Mesendoderm (in vitro differentiated cells): Measurements from ENCODE around the gene GREM2.

ENCODE experiments used
- DNase-seq: peaks from one replicate; pipeline ENCODE4 v3.0.0; 2013
- H2AK5ac ChIP-seq: 2 replicates; pipeline ENCODE4 v1.6.1; 2013; ENCODE audit warnings: low read length, inconsistent platforms
- H2BK120ac ChIP-seq: 2 replicates; pipeline ENCODE4 v1.6.1; 2013; ENCODE audit warnings: low read depth, mild to moderate bottlenecking, low read length, moderate library complexity, mixed read lengths
- H2BK15ac ChIP-seq: replicated peaks from 2 replicates; pipeline ENCODE4 v1.6.1; 2013; ENCODE audit warnings: low read depth, mild to moderate bottlenecking, moderate library complexity
- H2BK5ac ChIP-seq: 2 replicates; pipeline ENCODE4 v1.6.1; 2013; ENCODE audit warnings: low read length, inconsistent platforms
- H3K18ac ChIP-seq: 2 replicates; pipeline ENCODE4 v1.6.1; 2013; ENCODE audit warnings: mild to moderate bottlenecking, low read length, mixed read lengths
- H3K23ac ChIP-seq: one replicate; pipeline ENCODE4 v1.6.1; 2013; ENCODE audit warnings: low read length
- H3K27ac ChIP-seq: 2 replicates; pipeline ENCODE4 v1.5.1; 2013; ENCODE audit warnings: low read depth, mild to moderate bottlenecking, inconsistent platforms, low read length, moderate library complexity
- H3K27me3 ChIP-seq: 2 replicates; pipeline ENCODE4 v1.6.1; 2013; ENCODE audit warnings: low read length, control low read depth, mild to moderate bottlenecking, inconsistent platforms; ENCODE audit not compliant: insufficient read depth, poor library complexity
- H3K36me3 ChIP-seq: 2 replicates; pipeline ENCODE4 v1.6.1; 2013; ENCODE audit warnings: low read length, inconsistent platforms; ENCODE audit not compliant: control insufficient read depth, insufficient read depth
- H3K4ac ChIP-seq: one replicate; pipeline ENCODE4 v1.6.1; 2013; ENCODE audit warnings: low read depth, mild to moderate bottlenecking, low read length, moderate library complexity
- H3K4me1 ChIP-seq: 2 replicates; pipeline ENCODE4 v1.6.1; 2013; ENCODE audit warnings: low read depth, low read length, inconsistent platforms; ENCODE audit not compliant: control insufficient read depth
- H3K4me2 ChIP-seq: 2 replicates; pipeline ENCODE4 v1.6.1; 2013; ENCODE audit warnings: low read length
- H3K4me3 ChIP-seq: 2 replicates; pipeline ENCODE4 v1.5.1; 2013; ENCODE audit warnings: mild to moderate bottlenecking, low read length
- H3K56ac ChIP-seq: one replicate; pipeline ENCODE4 v1.6.1; 2013; ENCODE audit warnings: low read length
- H3K79me1 ChIP-seq: 2 replicates; pipeline ENCODE4 v1.6.1; 2013; ENCODE audit warnings: low read length, inconsistent platforms
- H3K79me2 ChIP-seq: 2 replicates; pipeline ENCODE4 v1.6.1; 2013; ENCODE audit warnings: mild to moderate bottlenecking, low read length; ENCODE audit not compliant: control insufficient read depth, insufficient read depth
- H3K9ac ChIP-seq: 2 replicates; pipeline ENCODE4 v1.6.1; 2013; ENCODE audit warnings: low read length, inconsistent platforms
- H4K5ac ChIP-seq: one replicate; pipeline ENCODE4 v1.6.1; 2013; ENCODE audit warnings: low read length
- H4K8ac ChIP-seq: one replicate; pipeline ENCODE4 v1.6.1; 2013; ENCODE audit warnings: low read depth, mild to moderate bottlenecking, control low read depth, low read length, moderate library complexity
- whole genome bisulfite sequencing: extraction: QIAGEN DNeasy Blood & Tissue Kit; methylation state at CpG from one replicate; pipeline ENCODE4 v1.1.7; 2013; ENCODE audit warnings: low lambda C conversion rate, missing lambda C conversion rate; ENCODE audit not compliant: insufficient coverage; ENCODE audit errors: extremely low coverage; 5-methylcytosine and 5-hydroxymethylcytosine counted together

Gene GREM2

GRCh38 chr1:240582953-240583352 lies 29.0 kb downstream of the GREM2 start:
- H3K56ac ChIP-seq: no peak overlapping the region
- no peaks in the 10 kb centered on the region for H3K36me3 ChIP-seq
- no peak overlapping the region for H4K8ac ChIP-seq
- H2AK5ac ChIP-seq: no peak overlapping the region
- no peak overlapping the region for H3K4me2 ChIP-seq
- no peak overlapping the region for H3K9ac ChIP-seq
- no peak overlapping the region for H2BK5ac ChIP-seq
- H3K27ac ChIP-seq: no peak overlapping the region
- no peak for DNase-seq
- no CpG with 5 or more reads among the region's 4 CpGs for WGBS
- H3K4me3 ChIP-seq: no peak overlapping the region
- H4K5ac ChIP-seq: no peak overlapping the region
- no peak overlapping the region for H2BK15ac ChIP-seq
- no peaks in the 10 kb centered on the region for H3K27me3 ChIP-seq
- H3K79me2 ChIP-seq: no peaks in the 10 kb centered on the region
- no peak overlapping the region for H3K18ac ChIP-seq
- H3K4ac ChIP-seq: no peak overlapping the region
- no peaks in the 10 kb centered on the region for H3K79me1 ChIP-seq
- H2BK120ac ChIP-seq: no peak overlapping the region
- no peaks in the 10 kb centered on the region for H3K4me1 ChIP-seq
- no peak overlapping the region for H3K23ac ChIP-seq

- Histone ChIP-seq H3K18ac (no peak overlapping the region), H3K27me3 (no peaks in the 10 kb centered on the region), H2BK15ac (no peak overlapping the region), H3K27ac (no peak overlapping the region), H3K23ac (no peak overlapping the region), H3K4me1 (peaks cover 4% of the 10 kb centered on the region), H2AK5ac (no peak overlapping the region), H2BK120ac (no peak overlapping the region), H3K4me3 (no peak overlapping the region), H3K4ac (no peak overlapping the region), H3K9ac (no peak overlapping the region), H4K5ac (no peak overlapping the region), H3K4me2 (no peak overlapping the region), H3K79me1 (no peaks in the 10 kb centered on the region), H3K79me2 (no peaks in the 10 kb centered on the region), H2BK5ac (no peak overlapping the region), H3K56ac (no peak overlapping the region), H3K36me3 (no peaks in the 10 kb centered on the region), H4K8ac (no peak overlapping the region)
- DNase-seq: no peak
- WGBS: no CpG with 5 or more reads among the region's 4 CpGs
These were observed 32.4 kb downstream of the GREM2 start for GRCh38 chr1:240579511-240579910.

GRCh38 chr1:240577095-240577494 lies 34.9 kb downstream of the GREM2 start:
- Histone ChIP-seq H2BK5ac (no peak overlapping the region), H3K4ac (no peak overlapping the region), H2BK120ac (no peak overlapping the region), H3K4me2 (no peak overlapping the region), H3K56ac (no peak overlapping the region), H3K27me3 (no peaks in the 10 kb centered on the region), H3K18ac (no peak overlapping the region), H3K4me3 (no peak overlapping the region), H3K36me3 (no peaks in the 10 kb centered on the region), H3K79me2 (no peaks in the 10 kb centered on the region), H4K5ac (no peak overlapping the region), H3K27ac (no peak overlapping the region), H3K23ac (no peak overlapping the region), H2AK5ac (no peak overlapping the region), H3K4me1 (peaks cover 4% of the 10 kb centered on the region), H4K8ac (no peak overlapping the region), H3K79me1 (no peaks in the 10 kb centered on the region), H3K9ac (no peak overlapping the region), H2BK15ac (no peak overlapping the region)
- DNase-seq: no peak
- WGBS: no CpG with 5 or more reads among the region's 5 CpGs

GRCh38 chr1:240575981-240576662 lies 35.8 kb downstream of the GREM2 start:
- H3K4me1 ChIP-seq: peaks cover 4% of the 10 kb centered on the region
- no peak overlapping the region for H4K8ac ChIP-seq
- DNase-seq: peak; percentile 51
- H3K4me3 ChIP-seq: no peak overlapping the region
- H3K18ac ChIP-seq: no peak overlapping the region
- no peak overlapping the region for H2BK15ac ChIP-seq
- no peaks in the 10 kb centered on the region for H3K79me2 ChIP-seq
- WGBS: no CpG with 5 or more reads among the region's 9 CpGs
- no peaks in the 10 kb centered on the region for H3K79me1 ChIP-seq
- peak overlapping the region; percentile 37 for H3K56ac ChIP-seq
- H3K4me2 ChIP-seq: no peak overlapping the region
- no peaks in the 10 kb centered on the region for H3K27me3 ChIP-seq
- H3K36me3 ChIP-seq: no peaks in the 10 kb centered on the region
- no peak overlapping the region for H2BK120ac ChIP-seq
- peak overlapping the region; percentile 17 for H2BK5ac ChIP-seq
- no peak overlapping the region for H3K23ac ChIP-seq
- H2AK5ac ChIP-seq: no peak overlapping the region
- no peak overlapping the region for H3K4ac ChIP-seq
- no peak overlapping the region for H4K5ac ChIP-seq
- H3K27ac ChIP-seq: no peak overlapping the region
- no peak overlapping the region for H3K9ac ChIP-seq

GRCh38 chr1:240572328-240572727 lies 39.6 kb downstream of the GREM2 start:
- Histone ChIP-seq H3K27ac (no peak overlapping the region), H2BK5ac (no peak overlapping the region), H3K4me3 (no peak overlapping the region), H3K18ac (no peak overlapping the region), H3K79me1 (no peaks in the 10 kb centered on the region), H2AK5ac (no peak overlapping the region), H4K5ac (no peak overlapping the region), H3K23ac (no peak overlapping the region), H3K36me3 (no peaks in the 10 kb centered on the region), H2BK120ac (no peak overlapping the region), H4K8ac (no peak overlapping the region), H2BK15ac (no peak overlapping the region), H3K4ac (no peak overlapping the region), H3K56ac (no peak overlapping the region), H3K4me1 (peaks cover 4% of the 10 kb centered on the region), H3K4me2 (no peak overlapping the region), H3K9ac (no peak overlapping the region), H3K79me2 (no peaks in the 10 kb centered on the region), H3K27me3 (no peaks in the 10 kb centered on the region)
- no CpG with 5 or more reads among the region's 1 CpG for WGBS
- no peak for DNase-seq

GRCh38 chr1:240571782-240572181 lies 40.2 kb downstream of the GREM2 start:
- Histone ChIP-seq H2AK5ac (no peak overlapping the region), H2BK5ac (no peak overlapping the region), H3K18ac (no peak overlapping the region), H4K5ac (no peak overlapping the region), H3K27ac (no peak overlapping the region), H3K4me1 (peaks cover 4% of the 10 kb centered on the region), H3K4me2 (no peak overlapping the region), H3K4ac (no peak overlapping the region), H3K23ac (no peak overlapping the region), H3K27me3 (no peaks in the 10 kb centered on the region), H3K36me3 (no peaks in the 10 kb centered on the region), H3K9ac (no peak overlapping the region), H3K79me1 (no peaks in the 10 kb centered on the region), H3K4me3 (no peak overlapping the region), H4K8ac (no peak overlapping the region), H2BK120ac (no peak overlapping the region), H3K79me2 (no peaks in the 10 kb centered on the region), H2BK15ac (no peak overlapping the region), H3K56ac (no peak overlapping the region)
- no peak for DNase-seq
- WGBS: no CpG with 5 or more reads among the region's 5 CpGs
